ENCODE data around the gene RFPL2. TPM values are rescaled to one million over a fixed set of nuclear protein-coding genes. Genes with fewer than 3 reads are reported as not detected.

RFPL2 gene
- 0.31 TPM for total RNA-seq

DNA sequence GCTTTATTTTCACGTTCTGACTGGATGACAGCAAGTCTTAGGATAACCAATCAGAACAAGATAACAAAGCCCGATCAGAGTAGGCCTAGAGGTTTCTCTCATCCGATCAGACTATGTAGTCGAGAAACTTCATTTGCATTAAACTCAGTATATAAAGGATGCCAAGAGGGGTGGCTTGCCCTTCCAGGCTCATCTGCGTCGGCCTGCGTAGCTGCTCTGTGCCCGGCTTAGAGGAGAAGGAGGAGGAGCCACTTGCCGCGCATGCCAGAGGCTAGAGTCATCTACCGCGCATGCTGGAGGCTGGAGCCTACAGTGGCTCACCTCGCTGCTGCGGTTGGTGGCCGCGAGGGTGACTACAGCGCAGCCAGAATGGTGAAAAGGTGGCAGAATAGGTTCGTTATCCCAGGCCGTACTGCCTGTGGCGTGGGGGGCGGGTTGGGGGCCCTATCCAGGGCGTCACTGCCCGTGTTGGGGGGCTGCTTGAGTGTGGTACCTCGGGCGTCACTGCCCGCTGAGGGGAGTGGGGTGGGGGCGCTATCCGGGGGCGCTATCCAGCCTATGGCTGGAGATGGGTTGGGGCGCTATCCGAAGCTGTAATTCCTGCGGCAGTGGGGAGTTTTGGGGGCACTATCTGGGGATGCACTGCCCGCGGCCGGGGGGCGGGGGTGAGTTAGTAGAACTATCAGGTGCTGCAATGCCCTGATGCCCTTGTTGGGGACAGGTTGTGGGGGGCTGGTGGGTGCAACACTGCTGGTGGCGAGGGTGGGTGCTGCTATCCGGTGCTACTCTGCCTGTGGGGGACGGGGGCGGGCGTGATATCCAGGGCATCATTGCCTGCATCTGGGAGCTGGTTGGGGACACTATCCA is at the start of gene RFPL2:
RFPL2 (minus strand) TSS at position 218 of the 867 bp plus-strand sequence. CDS start 2,622 bp downstream, outside the sequence.
- DNase-seq: peak; percentile 76

- DNase-seq: no peak
These were observed 44.4 kb upstream of the RFPL2 start for GRCh38 chr22:32249231-32249630.

GRCh38 chr22:32248276-32248675 is 43.4 kb upstream of the RFPL2 start:
- no peak for DNase-seq

DNA sequence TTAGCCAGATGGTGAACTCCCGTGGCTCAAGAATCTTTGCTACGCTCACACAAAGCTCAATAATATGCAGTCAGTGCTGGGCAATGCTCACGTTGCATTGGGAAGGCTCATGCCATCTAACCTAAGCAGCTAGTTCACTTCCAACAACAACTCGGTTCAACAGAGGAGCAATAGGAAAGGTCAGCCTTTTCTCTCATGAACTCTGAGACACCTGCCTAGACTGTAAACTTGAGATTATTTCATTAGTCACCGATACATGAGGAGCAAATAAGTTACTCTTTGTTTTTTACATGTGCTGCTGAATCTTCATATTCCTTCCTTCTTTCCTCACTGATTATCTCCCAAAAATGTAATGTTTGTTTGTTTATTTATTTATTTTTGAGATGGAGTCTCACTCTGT is 41.3 kb upstream of the RFPL2 start:
- DNase-seq: no peak

DNA sequence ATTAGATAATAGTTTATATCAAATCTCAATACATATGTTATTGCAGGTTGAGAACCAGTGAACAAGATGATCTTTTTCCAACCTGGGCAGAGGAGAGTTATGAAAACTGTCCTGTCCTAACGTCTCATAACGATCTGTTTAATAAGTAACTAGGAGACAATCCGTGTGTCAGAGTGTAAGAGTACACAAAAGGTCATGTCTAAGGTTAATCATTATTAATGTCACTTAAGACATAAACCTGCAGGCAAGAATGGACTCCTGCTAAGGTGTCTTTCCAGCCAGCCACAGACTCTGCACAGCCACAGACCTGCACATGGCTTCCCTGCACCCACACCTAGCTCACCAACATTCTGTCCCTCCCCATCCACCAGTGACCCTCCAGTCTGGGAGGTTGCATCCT is 40.2 kb upstream of the RFPL2 start:
- no peak for DNase-seq

GRCh38 chr22:32244547-32244946 is 39.7 kb upstream of the RFPL2 start:
- no peak for DNase-seq

DNA sequence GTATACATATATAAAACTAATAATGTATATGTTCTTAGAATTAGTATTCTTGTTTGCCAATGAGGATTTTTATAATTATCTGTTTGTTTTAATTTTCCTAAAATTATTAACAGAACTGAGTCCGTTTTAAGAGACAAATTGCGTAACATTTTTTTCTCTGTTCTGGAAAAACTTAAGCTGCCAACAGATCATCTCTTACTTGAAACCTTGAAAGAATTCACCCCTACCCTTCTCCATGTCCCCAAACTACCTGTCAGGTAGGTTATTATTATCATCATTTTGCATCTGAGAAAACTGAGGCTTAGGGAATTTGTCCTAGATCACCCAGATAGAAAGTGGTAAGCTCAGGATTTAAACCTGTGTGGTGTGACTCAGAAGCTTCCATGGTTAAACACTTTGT is 35.6 kb upstream of the RFPL2 start:
- no peak for DNase-seq

DNA sequence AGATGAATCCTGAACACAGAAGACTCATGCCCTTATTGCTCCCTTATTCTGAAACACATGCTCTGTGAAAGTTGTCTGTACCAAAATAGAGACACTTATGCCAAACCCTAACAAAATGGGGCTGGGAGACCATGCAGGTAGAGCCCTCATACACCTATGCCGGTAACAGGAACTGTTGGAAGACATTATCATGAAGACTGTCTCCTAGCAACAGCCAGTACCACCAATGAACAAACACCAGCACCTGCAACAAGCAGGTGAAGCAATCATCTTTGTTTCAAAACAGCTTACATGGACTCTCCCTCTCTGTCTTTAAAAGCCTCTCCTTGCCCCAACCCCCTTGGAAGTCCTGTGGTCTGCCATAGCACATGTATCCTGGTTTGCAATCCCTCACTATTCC is 33.0 kb upstream of the RFPL2 start:
- DNase-seq: no peak

DNA sequence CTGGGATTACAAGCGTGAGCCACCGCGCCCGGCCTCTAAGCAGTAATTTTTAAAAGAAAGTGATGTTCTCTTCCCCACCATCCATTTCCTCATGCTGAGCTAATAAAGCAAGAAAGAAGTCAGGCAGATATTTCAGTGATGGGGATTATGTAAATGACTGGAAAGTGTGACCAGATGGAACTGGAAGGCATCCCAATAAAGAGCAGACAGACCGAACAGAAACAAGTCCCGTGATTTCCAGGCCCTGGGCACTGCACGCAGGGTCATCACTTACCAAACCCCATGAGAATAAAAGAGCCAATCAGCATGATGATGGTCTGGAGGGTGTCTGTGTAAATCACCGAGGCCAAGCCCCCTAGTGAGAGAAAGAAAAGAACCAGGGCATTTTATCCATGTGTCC is 32.1 kb upstream of the RFPL2 start:
- DNase-seq: no peak

GRCh38 chr22:32233091-32233490 is 28.2 kb upstream of the RFPL2 start:
- DNase-seq: no peak

DNA sequence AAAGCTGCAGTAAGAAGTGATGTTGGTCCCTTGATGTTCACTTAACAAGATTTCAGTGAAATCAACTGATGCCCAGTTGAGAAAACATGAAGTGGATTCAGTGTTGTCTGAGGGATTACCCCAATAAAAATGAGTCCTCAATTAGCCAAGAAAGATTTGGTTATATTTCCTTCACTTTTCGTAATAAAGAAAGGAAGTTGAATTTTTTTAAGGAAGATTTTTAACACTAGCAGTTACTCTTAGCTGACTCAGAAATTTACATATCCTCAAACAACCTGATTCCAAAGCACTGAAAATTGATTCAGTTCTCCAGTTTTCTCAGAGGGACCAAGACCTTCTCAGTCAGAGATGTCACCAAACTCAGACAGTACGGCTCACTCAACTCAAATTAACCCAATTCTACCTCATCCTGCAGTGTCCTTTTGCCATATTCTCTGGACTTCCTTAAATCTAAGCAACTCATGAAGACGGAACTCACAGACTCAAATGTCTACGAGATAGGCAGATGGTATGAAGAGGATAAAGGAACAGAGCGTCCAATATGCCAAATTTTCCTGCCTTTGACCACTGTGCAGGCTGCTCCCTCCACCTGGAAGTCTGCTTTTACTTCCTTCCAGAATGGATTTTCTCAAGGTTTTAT is 27.4 kb upstream of the RFPL2 start:
- DNase-seq: no peak

- no peak for DNase-seq
These were observed 21.6 kb upstream of the RFPL2 start for GRCh38 chr22:32226326-32227104.

DNA sequence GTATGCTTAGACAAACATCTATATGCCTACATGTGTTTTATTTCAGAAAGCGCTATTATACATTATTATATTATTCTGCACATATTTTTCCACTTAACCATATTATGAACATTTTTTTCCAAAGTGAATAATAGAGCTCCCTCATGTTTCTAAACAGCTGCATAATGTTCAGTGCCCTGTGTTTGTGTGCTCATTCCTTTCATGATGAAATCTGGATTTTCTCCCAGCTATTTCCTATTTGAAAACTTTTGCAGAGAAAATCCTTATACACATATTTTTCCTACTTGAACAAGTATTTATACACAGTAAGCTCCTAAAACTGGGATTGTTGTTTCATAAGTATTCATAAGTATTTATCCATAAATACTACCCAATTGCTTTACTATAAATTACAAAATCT is 18.1 kb upstream of the RFPL2 start:
- no peak for DNase-seq

- DNase-seq: no peak
These were observed 14.2 kb upstream of the RFPL2 start for GRCh38 chr22:32219026-32219425.

GRCh38 chr22:32218470-32218869 is 13.6 kb upstream of the RFPL2 start:
- no peak for DNase-seq

DNA sequence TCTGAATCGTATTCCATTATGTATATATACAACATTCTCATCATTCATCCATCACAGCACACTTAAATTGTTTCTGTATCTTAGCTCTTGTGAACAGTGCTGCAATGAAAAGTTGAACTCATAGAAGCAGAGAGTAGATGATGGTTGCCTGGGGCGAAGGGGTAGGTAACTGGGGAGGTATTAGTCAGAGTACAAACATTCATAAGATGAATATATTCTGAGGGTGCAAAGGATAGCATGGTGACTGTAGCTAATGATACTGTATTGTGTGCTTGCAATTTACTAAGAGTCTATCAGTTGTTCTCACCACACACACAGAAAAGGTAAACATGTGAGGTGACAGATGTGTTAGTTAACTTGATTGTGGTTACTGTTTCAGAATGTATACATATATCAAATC is 12.6 kb upstream of the RFPL2 start:
- no peak for DNase-seq

- DNase-seq: no peak
These were observed 12.0 kb upstream of the RFPL2 start for GRCh38 chr22:32216911-32217310.

GRCh38 chr22:32211011-32211410 is 6.1 kb upstream of the RFPL2 start:
- no peak for DNase-seq

DNA sequence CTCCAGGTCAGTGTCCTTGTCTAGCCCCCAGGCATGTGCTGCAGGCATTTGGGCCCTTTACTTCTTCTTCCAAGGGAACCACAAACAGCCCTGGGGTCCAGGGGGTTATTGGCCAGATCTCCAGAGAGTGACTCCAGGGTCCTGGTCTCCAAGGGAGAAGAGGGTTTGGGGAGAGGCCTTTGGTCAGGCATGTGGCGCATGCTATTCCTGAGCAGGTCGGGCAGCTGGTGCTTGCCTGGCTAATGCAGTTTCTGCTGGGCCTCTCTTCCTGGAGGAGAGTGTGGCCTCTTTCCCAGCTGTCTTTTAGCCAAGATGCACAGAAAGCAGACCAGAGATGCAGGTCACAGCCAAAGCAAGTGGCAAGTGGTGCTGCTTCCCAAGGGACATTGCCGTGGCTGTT is 3.8 kb upstream of the RFPL2 start:
- DNase-seq: no peak

- no peak for DNase-seq
These were observed 3.2 kb upstream of the RFPL2 start for GRCh38 chr22:32207971-32208480.

DNA sequence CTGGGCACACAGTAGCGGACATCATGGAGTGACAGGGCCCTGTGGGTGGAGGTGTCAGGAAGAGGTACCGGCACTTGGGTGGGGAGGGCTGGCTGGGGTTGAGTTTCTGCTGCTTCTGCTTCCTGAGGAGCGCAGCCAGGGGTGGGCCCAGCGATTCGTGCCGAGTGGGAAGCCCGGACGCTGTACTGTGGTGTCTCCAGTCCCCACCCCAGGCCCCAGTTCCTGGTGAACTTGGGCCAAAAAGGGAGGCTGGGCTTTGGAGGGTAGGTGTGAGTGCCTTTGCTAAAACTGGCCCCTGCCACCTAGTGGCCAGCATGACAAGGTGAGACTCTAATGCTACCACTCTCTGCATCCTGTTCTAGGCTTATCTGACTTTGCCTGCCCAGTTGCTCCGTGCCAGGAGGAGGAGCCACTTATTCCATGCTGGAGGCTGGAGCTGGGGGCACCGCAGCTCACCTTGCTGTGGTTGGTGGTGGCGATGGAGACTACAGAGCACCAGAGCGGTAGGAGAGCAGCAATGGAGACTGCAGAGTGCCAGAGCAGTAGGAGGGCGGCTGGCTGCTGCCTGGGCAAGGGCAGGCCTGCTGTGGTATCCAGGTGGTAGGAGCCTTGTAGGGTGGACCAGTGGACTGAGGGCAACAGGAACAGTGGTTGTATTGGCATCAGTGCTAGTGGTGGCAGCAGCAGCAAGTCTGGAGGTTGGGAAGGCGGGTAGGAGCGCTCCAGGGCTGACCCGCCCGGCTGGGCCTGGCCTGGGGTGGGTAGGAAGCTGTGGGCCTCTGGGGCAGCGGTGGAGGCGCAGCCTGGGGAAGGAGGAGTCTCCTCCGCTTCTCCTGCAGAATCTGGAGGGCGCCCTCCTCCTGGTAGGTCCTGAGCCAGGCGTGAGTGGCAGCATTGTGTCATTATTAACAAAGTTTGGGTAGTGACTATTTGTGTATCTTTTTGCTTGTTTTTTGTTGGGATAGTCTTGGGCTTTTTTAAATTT is 2.2 kb upstream of the RFPL2 start:
- DNase-seq: no peak
